ENCODE data around the gene OLFML2A.

DNA sequence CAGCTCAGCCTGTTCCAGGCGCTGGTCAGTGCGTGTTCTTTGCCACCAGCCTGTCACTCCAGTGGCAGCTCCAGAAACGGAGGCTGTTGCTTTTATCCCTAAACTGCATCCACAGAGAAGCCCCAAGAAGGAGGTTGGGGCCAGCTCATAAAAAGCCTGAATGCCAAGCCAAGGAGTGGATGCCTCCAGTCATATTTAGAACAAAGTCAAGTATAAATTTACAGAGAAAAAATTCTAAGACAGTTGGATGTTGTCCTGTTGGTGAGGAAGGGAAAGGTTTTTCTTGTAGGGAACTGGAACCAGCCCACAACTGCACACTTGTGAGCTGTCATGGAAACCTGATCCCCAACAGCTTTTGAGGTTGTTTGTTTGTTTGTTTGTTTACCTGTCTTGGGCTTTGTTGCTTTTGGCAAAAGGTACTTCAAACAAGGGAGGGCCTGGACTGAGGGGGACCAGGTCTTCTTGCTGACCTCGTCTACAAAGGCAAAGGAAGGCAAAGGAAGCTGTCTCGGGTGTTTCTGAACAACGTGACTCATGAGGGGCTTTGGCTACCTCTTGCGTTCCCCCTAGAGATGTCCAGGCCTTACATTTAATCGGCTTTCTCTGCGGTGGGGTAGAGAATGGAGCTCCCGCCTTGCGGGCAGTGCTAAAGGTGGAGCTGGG, 36.7 kb downstream of the OLFML2A start:
- TF ChIP-seq, protein P1, sequence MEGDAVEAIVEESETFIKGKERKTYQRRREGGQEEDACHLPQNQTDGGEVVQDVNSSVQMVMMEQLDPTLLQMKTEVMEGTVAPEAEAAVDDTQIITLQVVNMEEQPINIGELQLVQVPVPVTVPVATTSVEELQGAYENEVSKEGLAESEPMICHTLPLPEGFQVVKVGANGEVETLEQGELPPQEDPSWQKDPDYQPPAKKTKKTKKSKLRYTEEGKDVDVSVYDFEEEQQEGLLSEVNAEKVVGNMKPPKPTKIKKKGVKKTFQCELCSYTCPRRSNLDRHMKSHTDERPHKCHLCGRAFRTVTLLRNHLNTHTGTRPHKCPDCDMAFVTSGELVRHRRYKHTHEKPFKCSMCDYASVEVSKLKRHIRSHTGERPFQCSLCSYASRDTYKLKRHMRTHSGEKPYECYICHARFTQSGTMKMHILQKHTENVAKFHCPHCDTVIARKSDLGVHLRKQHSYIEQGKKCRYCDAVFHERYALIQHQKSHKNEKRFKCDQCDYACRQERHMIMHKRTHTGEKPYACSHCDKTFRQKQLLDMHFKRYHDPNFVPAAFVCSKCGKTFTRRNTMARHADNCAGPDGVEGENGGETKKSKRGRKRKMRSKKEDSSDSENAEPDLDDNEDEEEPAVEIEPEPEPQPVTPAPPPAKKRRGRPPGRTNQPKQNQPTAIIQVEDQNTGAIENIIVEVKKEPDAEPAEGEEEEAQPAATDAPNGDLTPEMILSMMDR (IDR thresholded peaks at IDR 0.05; ENCODE audit: poor library complexity): no peak
- TF ChIP-seq EZH2phosphoT487 (IDR thresholded peaks at IDR 0.05; ENCODE audit: low read depth, severe bottlenecking, unreplicated experiment) (no peak), EZH2 (IDR thresholded peaks at IDR 0.05; ENCODE audit: borderline replicate concordance) (no peak)

Measured in hepatocyte (in vitro differentiated cells).